ENCODE results near the gene TP53.
"Not testable (repeated sequence)": the region's sequence is repeated elsewhere in the genome, so short reads cannot be mapped to it uniquely, and the experiment has no call there.

The TP53 gene

DNA sequence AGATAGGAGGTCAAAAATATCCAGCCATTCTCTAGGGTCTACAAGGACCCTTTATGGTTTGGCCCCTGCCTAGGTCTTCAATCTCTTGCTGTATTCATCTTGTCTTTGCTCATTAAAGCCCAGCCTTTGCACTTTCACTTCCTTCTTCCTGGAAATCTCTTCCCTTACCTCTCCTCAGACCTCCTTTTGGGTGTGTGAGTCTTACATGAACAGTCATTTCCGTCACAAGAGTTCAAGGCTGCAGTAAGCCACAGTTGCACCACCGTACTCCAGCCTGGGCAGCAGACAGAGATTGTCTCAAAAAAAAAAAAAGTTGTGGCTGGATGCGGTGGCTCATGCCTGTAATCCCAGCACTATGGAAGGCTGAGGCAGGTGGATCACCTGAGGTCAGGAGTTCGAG, 42.5 kb downstream of the TP53 start (continued):
- TF ChIP-seq, protein P1, sequence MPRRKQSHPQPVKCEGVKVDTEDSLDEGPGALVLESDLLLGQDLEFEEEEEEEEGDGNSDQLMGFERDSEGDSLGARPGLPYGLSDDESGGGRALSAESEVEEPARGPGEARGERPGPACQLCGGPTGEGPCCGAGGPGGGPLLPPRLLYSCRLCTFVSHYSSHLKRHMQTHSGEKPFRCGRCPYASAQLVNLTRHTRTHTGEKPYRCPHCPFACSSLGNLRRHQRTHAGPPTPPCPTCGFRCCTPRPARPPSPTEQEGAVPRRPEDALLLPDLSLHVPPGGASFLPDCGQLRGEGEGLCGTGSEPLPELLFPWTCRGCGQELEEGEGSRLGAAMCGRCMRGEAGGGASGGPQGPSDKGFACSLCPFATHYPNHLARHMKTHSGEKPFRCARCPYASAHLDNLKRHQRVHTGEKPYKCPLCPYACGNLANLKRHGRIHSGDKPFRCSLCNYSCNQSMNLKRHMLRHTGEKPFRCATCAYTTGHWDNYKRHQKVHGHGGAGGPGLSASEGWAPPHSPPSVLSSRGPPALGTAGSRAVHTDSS (tag by site-specific recombination; IDR thresholded peaks at IDR 0.05), result no peak
- no peak for TF ChIP-seq HIC1 (tag by site-specific recombination; IDR thresholded peaks at IDR 0.05)

GRCh38 chr17:7641635-7642034, 45.7 kb downstream of the TP53 start:
- not testable (repeated sequence) for H3K4me1 ChIP-seq (ENCODE audit: control insufficient read depth, insufficient read depth, low read length); H3K27ac ChIP-seq (ENCODE audit: extremely low read depth, low read depth, low read length); H3K4me3 ChIP-seq (ENCODE audit: low read depth, low read length); H3K36me3 ChIP-seq (ENCODE audit: control insufficient read depth in 2 of 2, insufficient read depth in 1 of 2, low read length in 2 of 2); H3K9me3 ChIP-seq (ENCODE audit: control insufficient read depth, insufficient read depth, low read depth, low read length)
- ChIA-PET POLR2A (interaction anchor here (0.6 to 2.2 kb wide), 5 partner anchors 9 to 45 kb away, joined by 3 to 10 read pairs (median 4); partner anchors contain the start of genes ATP1B2, SAT2 and TP53), CTCF (interaction anchor here (1.1 to 2.8 kb wide), 3 partner anchors 8 to 46 kb away, joined by 3 to 17 read pairs (median 5); partner anchors contain the start of genes TP53 and WRAP53)

GRCh38 chr17:7640783-7641182, 46.5 kb downstream of the TP53 start:
- H3K4me1 ChIP-seq (ENCODE audit: control insufficient read depth, insufficient read depth, low read length), result no peaks in the 10 kb centered on the region
- H3K9me3 ChIP-seq (ENCODE audit: control insufficient read depth, insufficient read depth, low read depth, low read length), result no peaks in the 10 kb centered on the region
- H3K27ac ChIP-seq (ENCODE audit: extremely low read depth, low read depth, low read length), result no peak overlapping the region
- H3K36me3 ChIP-seq (ENCODE audit: control insufficient read depth in 2 of 2, insufficient read depth in 1 of 2, low read length in 2 of 2), result no peaks in the 10 kb centered on the region
- ChIA-PET CTCF (interaction anchor here (1.4 to 2.8 kb wide), 2 partner anchors 8 to 47 kb away, joined by 5 to 17 read pairs; partner anchors contain the start of genes TP53 and WRAP53), POLR2A (interaction anchor here (0.6 to 2.2 kb wide), 3 partner anchors 14 to 46 kb away, joined by 4 to 10 read pairs (median 5); partner anchors contain the start of genes SAT2 and TP53)
- TF ChIP-seq, protein P2, sequence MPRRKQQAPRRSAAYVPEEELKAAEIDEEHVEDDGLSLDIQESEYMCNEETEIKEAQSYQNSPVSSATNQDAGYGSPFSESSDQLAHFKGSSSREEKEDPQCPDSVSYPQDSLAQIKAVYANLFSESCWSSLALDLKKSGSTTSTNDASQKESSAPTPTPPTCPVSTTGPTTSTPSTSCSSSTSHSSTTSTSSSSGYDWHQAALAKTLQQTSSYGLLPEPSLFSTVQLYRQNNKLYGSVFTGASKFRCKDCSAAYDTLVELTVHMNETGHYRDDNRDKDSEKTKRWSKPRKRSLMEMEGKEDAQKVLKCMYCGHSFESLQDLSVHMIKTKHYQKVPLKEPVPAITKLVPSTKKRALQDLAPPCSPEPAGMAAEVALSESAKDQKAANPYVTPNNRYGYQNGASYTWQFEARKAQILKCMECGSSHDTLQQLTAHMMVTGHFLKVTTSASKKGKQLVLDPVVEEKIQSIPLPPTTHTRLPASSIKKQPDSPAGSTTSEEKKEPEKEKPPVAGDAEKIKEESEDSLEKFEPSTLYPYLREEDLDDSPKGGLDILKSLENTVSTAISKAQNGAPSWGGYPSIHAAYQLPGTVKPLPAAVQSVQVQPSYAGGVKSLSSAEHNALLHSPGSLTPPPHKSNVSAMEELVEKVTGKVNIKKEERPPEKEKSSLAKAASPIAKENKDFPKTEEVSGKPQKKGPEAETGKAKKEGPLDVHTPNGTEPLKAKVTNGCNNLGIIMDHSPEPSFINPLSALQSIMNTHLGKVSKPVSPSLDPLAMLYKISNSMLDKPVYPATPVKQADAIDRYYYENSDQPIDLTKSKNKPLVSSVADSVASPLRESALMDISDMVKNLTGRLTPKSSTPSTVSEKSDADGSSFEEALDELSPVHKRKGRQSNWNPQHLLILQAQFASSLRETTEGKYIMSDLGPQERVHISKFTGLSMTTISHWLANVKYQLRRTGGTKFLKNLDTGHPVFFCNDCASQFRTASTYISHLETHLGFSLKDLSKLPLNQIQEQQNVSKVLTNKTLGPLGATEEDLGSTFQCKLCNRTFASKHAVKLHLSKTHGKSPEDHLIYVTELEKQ (tag by site-specific recombination; IDR thresholded peaks at IDR 0.05; ENCODE audit: borderline replicate concordance), result no peak
- TF ChIP-seq ZNF785 (tag by site-specific recombination; IDR thresholded peaks at IDR 0.05) (no peak), ZNF138 (tag by site-specific recombination; IDR thresholded peaks at IDR 0.05; ENCODE audit: borderline replicate concordance) (no peak), BCL11B (tag by site-specific recombination; IDR thresholded peaks at IDR 0.05; ENCODE audit: low read depth) (no peak), KLF17 (tag by site-specific recombination; IDR thresholded peaks at IDR 0.05) (no peak), ZNF174 (tag by site-specific recombination; IDR thresholded peaks at IDR 0.05) (no peak), RBAK (tag by site-specific recombination; IDR thresholded peaks at IDR 0.05) (no peak), YY2 (tag by site-specific recombination; IDR thresholded peaks at IDR 0.05) (no peak), ZNF518A (tag by site-specific recombination; conservative IDR thresholded peaks at IDR 0.05; ENCODE audit: low read depth) (no peak), ZNF560 (tag by site-specific recombination; IDR thresholded peaks at IDR 0.05; ENCODE audit: borderline replicate concordance) (no peak), ZFP3 (tag by site-specific recombination; IDR thresholded peaks at IDR 0.05; ENCODE audit: low read depth) (no peak), ZNF792 (tag by site-specific recombination; IDR thresholded peaks at IDR 0.05) (no peak), ZNF350 (tag by site-specific recombination; IDR thresholded peaks at IDR 0.05) (no peak), ZNF473 (tag by site-specific recombination; IDR thresholded peaks at IDR 0.05) (no peak), ZNF670 (tag by site-specific recombination; IDR thresholded peaks at IDR 0.05; ENCODE audit: low read depth) (no peak), ZNF202 (tag by site-specific recombination; IDR thresholded peaks at IDR 0.05; ENCODE audit: borderline replicate concordance) (no peak), GFI1B (tag by site-specific recombination; IDR thresholded peaks at IDR 0.05) (no peak), FEZF1 (tag by site-specific recombination; IDR thresholded peaks at IDR 0.05) (no peak)
- no peak overlapping the region for H3K4me3 ChIP-seq (ENCODE audit: low read depth, low read length)
